SK-N-MC (cell line): ENCODE data around the gene NIP7.

Experiments
- EZH2 ChIP-seq: fragments of 200-600 bp; sonication (generic); IDR thresholded peaks from one replicate; pipeline ENCODE4 v1.6.1; 2017; ENCODE audit warnings: antibody characterized with exemption
- FOXP2 ChIP-seq: optimal IDR thresholded peaks from 2 replicates; pipeline ENCODE3; 2011; ENCODE audit warnings: mild to moderate bottlenecking, moderate library complexity; ENCODE audit not compliant: insufficient read depth; ENCODE audit errors: extremely low read length, control extremely low read depth
- POLR2AphosphoS5 ChIP-seq: IDR thresholded peaks from 2 replicates; pipeline ENCODE4 v1.6.1; 2012; ENCODE audit warnings: mild to moderate bottlenecking, low read depth, low read length, borderline replicate concordance

- no peak for TF ChIP-seq EZH2
- no peak for TF ChIP-seq POLR2AphosphoS5
- no peak for TF ChIP-seq FOXP2
Measured at GRCh38 chr16:69382421-69382820, 42.8 kb downstream of the NIP7 start.
